Right lobe of liver (tissue), 6 donors: ENCODE measurements around the gene LRPAP1. TPM values are rescaled to one million over a fixed set of nuclear protein-coding genes. Genes with fewer than 3 reads are reported as not detected.

Experiments
- ATAC-seq, 4 donors: fragments of 200-7000 bp; cut with Tn5 transposase; one replicate each; pipeline ENCODE4 v1.9.1; 2020; ENCODE audit warnings: mild to moderate bottlenecking in 4 of 4, moderate library complexity in 4 of 4
- DNase-seq, 3 donors: peaks; one replicate each; pipeline ENCODE4 v3.0.0-alpha.2; 2020
- H3K27ac ChIP-seq, 3 donors: fragments of 200-600 bp; one replicate each; pipeline ENCODE4 v1.8.0; 2022
- H3K27me3 ChIP-seq, 2 donors: fragments of 200-600 bp; one replicate each; pipeline ENCODE4 v1.8.0; 2022
- H3K36me3 ChIP-seq, 4 donors: fragments of 200-600 bp; sonication (generic) in 1 of 4; one replicate each; pipeline versions ENCODE4 v1.5.1 to v1.8.0; 2017 to 2022; ENCODE audit warnings: control low read depth in 1 of 4
- H3K4me1 ChIP-seq, 4 donors: fragments of 200-600 bp; sonication (generic) in 1 of 4; one replicate each; pipeline versions ENCODE4 v1.5.1 to v1.8.0; 2017 to 2022; ENCODE audit warnings: control low read depth in 1 of 4
- H3K4me3 ChIP-seq, 3 donors: fragments of 200-600 bp; one replicate each; pipeline ENCODE4 v1.8.0; 2022
- H3K9me3 ChIP-seq, 4 donors: fragments of 200-600 bp; sonication (generic) in 1 of 4; one replicate each; pipeline versions ENCODE4 v1.5.1 to v1.8.0; 2017 to 2022; ENCODE audit warnings: control low read depth in 1 of 4
- POLR2A ChIP-seq: fragments of 450-650 bp; IDR thresholded peaks from one replicate; pipeline ENCODE4 v1.6.1; 2017; ENCODE audit warnings: antibody characterized with exemption, mild to moderate bottlenecking
- WGBS: methylation state at CpG from one replicate; pipeline ENCODE4 v1.1.6; 2018; ENCODE audit warnings: low coverage, low lambda C conversion rate; ENCODE audit not compliant: insufficient coverage; ENCODE audit errors: missing lambda C conversion rate; 5-methylcytosine and 5-hydroxymethylcytosine counted together
- intact Hi-C, 2 donors: fragments of 100-400 bp; cut with DNase I; formaldehyde crosslinking; loops; one replicate each; pipeline versions ENCODE4 v1.11.2 to v1.14.1; 2022
- total RNA-seq, 6 experiments: library from RNA; depleted of rRNA in 2 of 6; stranded (reverse); fragments of >200 nt in 2 of 6; fragmentation: NEBNext Ultra II Directional in 3 of 6; extraction: Animal tissue kit (Norgen Biotek cat#: 25700) in 3 of 6; gene quantifications; one replicate each; pipeline versions ENCODE4 v1.1.0 to v1.2.4, GENCODE V29; 2016 to 2023
- TF ChIP-seq, protein P1 (sequence below), 4 donors: fragments of 200-600 bp in 3 of 4; fragments of 450-650 bp in 1 of 4; IDR thresholded peaks; one replicate each; pipeline versions ENCODE4 v1.5.1 to v1.8.0; 2016 to 2022; ENCODE audit warnings: antibody characterized with exemption in 4 of 4, mild to moderate bottlenecking in 2 of 4
- donor health status: DM: no; HTN: yes; CAD: no.
- donor health status: DM: no; HTN: no; CAD: no.
- donor health status: DM: no; HTN: no; CAD: no.
- donor health status: DM: no; HTN: yes; CAD: no.
- donor health status: DM: no; HTN: yes; CAD: no.

LRPAP1 gene
- total RNA-seq, 6 experiments from 2014 or later, result 63.4 to 108 (median 85.3) TPM

DNA sequence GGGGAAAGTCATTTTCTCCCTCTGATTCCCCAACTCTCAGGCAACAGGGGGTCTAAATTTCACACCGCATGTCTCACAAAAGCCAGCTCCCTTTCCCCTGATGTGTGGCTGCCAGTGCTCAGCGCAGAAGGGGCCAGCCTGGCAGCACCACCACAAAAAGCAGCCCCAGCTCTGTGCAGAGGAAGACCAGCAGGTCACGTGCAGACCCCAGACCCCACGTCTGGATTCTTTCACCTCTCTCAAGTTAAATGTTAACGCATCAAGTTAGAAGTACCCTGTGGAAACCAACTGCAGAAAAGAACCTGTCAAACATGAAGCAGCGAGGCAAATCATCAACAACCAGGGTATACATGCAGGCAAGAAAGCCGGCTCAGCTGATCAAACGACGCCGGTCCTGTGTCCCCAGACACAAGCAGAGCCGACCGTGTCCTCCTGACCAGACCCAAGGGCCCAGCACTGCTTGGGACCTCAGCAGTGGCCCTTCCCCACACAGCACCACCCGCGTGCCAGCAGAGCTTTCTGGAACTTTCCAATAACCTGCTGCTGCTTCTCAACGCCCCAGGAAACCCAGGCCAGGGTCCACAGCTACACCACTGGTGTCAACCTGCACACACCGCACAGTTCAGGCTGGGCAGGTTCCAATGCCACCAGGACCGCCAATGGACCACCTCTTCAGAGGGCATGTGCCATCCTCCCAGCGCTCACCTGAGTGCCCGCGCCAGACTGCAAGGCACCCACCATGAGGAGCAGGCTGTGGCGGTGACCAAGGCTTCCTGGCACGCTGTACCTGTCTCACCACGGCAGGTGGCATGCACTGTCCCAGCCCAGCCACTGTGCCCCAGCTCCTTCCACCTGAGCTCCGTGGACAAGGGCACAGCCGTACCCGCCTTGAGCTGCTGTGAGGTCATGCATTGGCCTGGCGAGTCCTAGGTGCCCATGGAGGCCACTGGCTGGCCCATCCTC, 4.0 kb downstream of the LRPAP1 start:
- H3K9me3 ChIP-seq, result no peaks in the 10 kb centered on the region
- H3K4me3 ChIP-seq, result no peak overlapping the region
- 85% methylated on average over 3 of the region's 27 CpGs for WGBS
- H3K27me3 ChIP-seq, result no peaks in the 10 kb centered on the region
- ATAC-seq, result no peak
- DNase-seq, result peak in 1 of 3 donors; percentile 18
- TF ChIP-seq POLR2A, result no peak
- TF ChIP-seq, protein P1, sequence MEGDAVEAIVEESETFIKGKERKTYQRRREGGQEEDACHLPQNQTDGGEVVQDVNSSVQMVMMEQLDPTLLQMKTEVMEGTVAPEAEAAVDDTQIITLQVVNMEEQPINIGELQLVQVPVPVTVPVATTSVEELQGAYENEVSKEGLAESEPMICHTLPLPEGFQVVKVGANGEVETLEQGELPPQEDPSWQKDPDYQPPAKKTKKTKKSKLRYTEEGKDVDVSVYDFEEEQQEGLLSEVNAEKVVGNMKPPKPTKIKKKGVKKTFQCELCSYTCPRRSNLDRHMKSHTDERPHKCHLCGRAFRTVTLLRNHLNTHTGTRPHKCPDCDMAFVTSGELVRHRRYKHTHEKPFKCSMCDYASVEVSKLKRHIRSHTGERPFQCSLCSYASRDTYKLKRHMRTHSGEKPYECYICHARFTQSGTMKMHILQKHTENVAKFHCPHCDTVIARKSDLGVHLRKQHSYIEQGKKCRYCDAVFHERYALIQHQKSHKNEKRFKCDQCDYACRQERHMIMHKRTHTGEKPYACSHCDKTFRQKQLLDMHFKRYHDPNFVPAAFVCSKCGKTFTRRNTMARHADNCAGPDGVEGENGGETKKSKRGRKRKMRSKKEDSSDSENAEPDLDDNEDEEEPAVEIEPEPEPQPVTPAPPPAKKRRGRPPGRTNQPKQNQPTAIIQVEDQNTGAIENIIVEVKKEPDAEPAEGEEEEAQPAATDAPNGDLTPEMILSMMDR (IDR thresholded peaks at IDR 0.05), result no peak
- H3K27ac ChIP-seq, result no peak overlapping the region
- peaks cover 0 to 12% (median 0%) of the 10 kb centered on the region in 4 donors for H3K4me1 ChIP-seq
- intact Hi-C loops, result no loop called here
- peaks cover 0 to 18% (median 6%) of the 10 kb centered on the region in 4 donors for H3K36me3 ChIP-seq

GRCh38 chr4:3527101-3527913, 4.9 kb downstream of the LRPAP1 start:
- H3K9me3 ChIP-seq, result no peaks in the 10 kb centered on the region
- intact Hi-C loops, result no loop called here
- TF ChIP-seq POLR2A, result no peak
- TF ChIP-seq, protein P1 (IDR thresholded peaks at IDR 0.05), result no peak
- H3K27ac ChIP-seq, result no peak overlapping the region
- no peak overlapping the region for H3K4me3 ChIP-seq
- H3K27me3 ChIP-seq, result no peaks in the 10 kb centered on the region
- peaks cover 0 to 12% (median 0%) of the 10 kb centered on the region in 4 donors for H3K4me1 ChIP-seq
- no peak for ATAC-seq
- peak in 2 of 3 donors; percentile 14 to 37 for DNase-seq
- 94% methylated on average over 3 of the region's 14 CpGs for WGBS
- peaks cover 0 to 21% (median 7%) of the 10 kb centered on the region in 4 donors for H3K36me3 ChIP-seq

- TF ChIP-seq, protein P1 (IDR thresholded peaks at IDR 0.05), result no peak
- TF ChIP-seq POLR2A, result no peak
- Histone ChIP-seq H3K4me1 (peaks cover 0 to 11% (median 0%) of the 10 kb centered on the region in 4 donors), H3K36me3 (peaks cover 0 to 27% (median 7%) of the 10 kb centered on the region in 4 donors), H3K4me3 (no peak overlapping the region), H3K9me3 (no peaks in the 10 kb centered on the region), H3K27ac (no peak overlapping the region), H3K27me3 (no peaks in the 10 kb centered on the region)
- DNase-seq (peak in 2 of 3 donors; percentile 12 to 30), ATAC-seq (no peak)
- intact Hi-C loops, result no loop called here
- WGBS, result 93% methylated on average over 5 of the region's 19 CpGs
Measured at GRCh38 chr4:3526456-3526855, 5.8 kb downstream of the LRPAP1 start.

GRCh38 chr4:3525532-3526430, 6.4 kb downstream of the LRPAP1 start:
- no peak overlapping the region for H3K4me3 ChIP-seq
- peaks cover 0 to 32% (median 7%) of the 10 kb centered on the region in 4 donors for H3K36me3 ChIP-seq
- peak in 2 of 3 donors; percentile 15 to 44 for DNase-seq
- peaks cover 0 to 5% (median 0%) of the 10 kb centered on the region in 4 donors for H3K4me1 ChIP-seq
- H3K27me3 ChIP-seq, result no peaks in the 10 kb centered on the region
- ATAC-seq, result no peak
- H3K9me3 ChIP-seq, result no peaks in the 10 kb centered on the region
- WGBS, result 74% methylated on average over 6 of the region's 33 CpGs
- no peak overlapping the region for H3K27ac ChIP-seq
- intact Hi-C loops, result no loop called here
- no peak for TF ChIP-seq POLR2A
- TF ChIP-seq, protein P1 (IDR thresholded peaks at IDR 0.05), result no peak
